Hepatocyte (in vitro differentiated cells): ENCODE data around the gene ALDH1A1. TPM values are rescaled to one million over a fixed set of nuclear protein-coding genes. Genes with fewer than 3 reads are reported as not detected.

ENCODE experiments used
- DNase-seq: peaks from one replicate; pipeline ENCODE4 v3.0.0-alpha.2; 2016; ENCODE audit warnings: low spot score
- H2AFZ ChIP-seq: fragments of 200-600 bp; sonication (generic); 2 replicates; pipeline ENCODE4 v1.6.0; 2016; ENCODE audit warnings: antibody characterized with exemption, mild to moderate bottlenecking
- H3K27ac ChIP-seq: fragments of 200-600 bp; sonication (generic); 2 replicates; pipeline ENCODE4 v1.5.1; 2016; ENCODE audit warnings: mild to moderate bottlenecking
- H3K27me3 ChIP-seq: fragments of 200-600 bp; sonication (generic); 2 replicates; pipeline ENCODE4 v1.6.1; 2016
- H3K36me3 ChIP-seq: fragments of 200-600 bp; sonication (generic); replicated peaks from 2 replicates; pipeline ENCODE4 v1.5.1; 2016; ENCODE audit warnings: low read depth; ENCODE audit not compliant: insufficient read depth
- H3K4me1 ChIP-seq: fragments of 200-600 bp; sonication (generic); 2 replicates; pipeline ENCODE4 v1.5.1; 2016; ENCODE audit warnings: mild to moderate bottlenecking, moderate library complexity; ENCODE audit not compliant: insufficient read depth
- H3K4me2 ChIP-seq: fragments of 200-600 bp; sonication (generic); 2 replicates; pipeline ENCODE4 v1.6.0; 2016
- H3K4me3 ChIP-seq: fragments of 200-600 bp; sonication (generic); 2 replicates; pipeline ENCODE4 v1.5.1; 2016; ENCODE audit warnings: mild to moderate bottlenecking
- H3K79me2 ChIP-seq: fragments of 200-600 bp; sonication (generic); 2 replicates; pipeline ENCODE4 v1.6.0; 2017; ENCODE audit warnings: mild to moderate bottlenecking
- H3K9me2 ChIP-seq: fragments of 200-600 bp; sonication (generic); replicated peaks from 2 replicates; pipeline ENCODE4 v1.6.0; 2017; ENCODE audit warnings: mild to moderate bottlenecking; ENCODE audit not compliant: insufficient read depth
- H3K9me3 ChIP-seq: fragments of 200-600 bp; sonication (generic); 2 replicates; pipeline ENCODE4 v1.5.1; 2016; ENCODE audit warnings: low read depth, mild to moderate bottlenecking
- H4K20me1 ChIP-seq: fragments of 200-600 bp; sonication (generic); 2 replicates; pipeline ENCODE4 v1.6.0; 2016; ENCODE audit warnings: mild to moderate bottlenecking; ENCODE audit not compliant: insufficient read depth, poor library complexity, severe bottlenecking
- CTCF ChIP-seq: fragments of 200-600 bp; sonication (generic); IDR thresholded peaks from 2 replicates; pipeline ENCODE4 v1.5.1; 2016; ENCODE audit warnings: antibody characterized with exemption, mild to moderate bottlenecking; ENCODE audit not compliant: poor library complexity
- EZH2 ChIP-seq: fragments of 200-600 bp; sonication (generic); IDR thresholded peaks from 2 replicates; pipeline ENCODE4 v1.6.1; 2016; ENCODE audit warnings: antibody characterized with exemption, mild to moderate bottlenecking, borderline replicate concordance
- EZH2phosphoT487 ChIP-seq: fragments of 200-600 bp; sonication (generic); IDR thresholded peaks from one replicate; pipeline ENCODE4 v1.6.1; 2018; ENCODE audit warnings: antibody characterized with exemption, mild to moderate bottlenecking, low read depth, moderate library complexity; ENCODE audit not compliant: unreplicated experiment, severe bottlenecking
- WGBS: methylation state at CpG from one replicate; pipeline ENCODE4 v1.1.6; 2016; ENCODE audit warnings: low lambda C conversion rate; ENCODE audit errors: missing lambda C conversion rate; 5-methylcytosine and 5-hydroxymethylcytosine counted together
- polyA plus RNA-seq: library from polyadenylated mRNA; unstranded; fragments of >200 nt; fragmentation: Nextera tagmentation; extraction: Ambion mirVana; gene quantifications from 2 replicates; pipeline ENCODE4 v1.2.1, GENCODE V29; 2016
- total RNA-seq: library from RNA; depleted of rRNA; stranded (reverse); fragments of >200 nt; gene quantifications from 2 replicates; pipeline ENCODE4 v1.2.3, GENCODE V29; 2014

Gene ALDH1A1
- total and polyA plus RNA-seq, 2 experiments from 2014 or later: 243 to 529 TPM

- no peaks in the 10 kb centered on the region for H3K9me2 ChIP-seq
- H2AFZ ChIP-seq: no peak overlapping the region
- no peaks in the 10 kb centered on the region for H3K27me3 ChIP-seq
- H4K20me1 ChIP-seq: no peaks in the 10 kb centered on the region
- peaks cover 24% of the 10 kb centered on the region for H3K79me2 ChIP-seq
- H3K9me3 ChIP-seq: no peaks in the 10 kb centered on the region
- peaks cover 11% of the 10 kb centered on the region for H3K4me1 ChIP-seq
- 84% methylated on average over 2 of the region's 2 CpGs for WGBS
- H3K27ac ChIP-seq: no peak overlapping the region
- TF ChIP-seq CTCF (no peak), EZH2phosphoT487 (no peak), EZH2 (no peak)
- H3K36me3 ChIP-seq: no peaks in the 10 kb centered on the region
- no peak overlapping the region for H3K4me2 ChIP-seq
- H3K4me3 ChIP-seq: no peak overlapping the region
- DNase-seq: no peak
Observed at GRCh38 chr9:72936266-72936665, 16.6 kb downstream of the ALDH1A1 start.

GRCh38 chr9:72935595-72935994, 17.3 kb downstream of the ALDH1A1 start:
- Histone ChIP-seq H3K4me1 (peaks cover 11% of the 10 kb centered on the region), H2AFZ (no peak overlapping the region), H3K36me3 (no peaks in the 10 kb centered on the region), H3K9me2 (no peaks in the 10 kb centered on the region), H4K20me1 (no peaks in the 10 kb centered on the region), H3K9me3 (no peaks in the 10 kb centered on the region), H3K4me2 (no peak overlapping the region), H3K27me3 (no peaks in the 10 kb centered on the region), H3K4me3 (no peak overlapping the region), H3K27ac (no peak overlapping the region), H3K79me2 (peaks cover 23% of the 10 kb centered on the region)
- 87% methylated on average over 4 of the region's 4 CpGs for WGBS
- DNase-seq: no peak
- TF ChIP-seq EZH2phosphoT487 (no peak), CTCF (no peak), EZH2 (no peak)

- 72% methylated on average over 4 of the region's 4 CpGs for WGBS
- no peaks in the 10 kb centered on the region for H3K9me2 ChIP-seq
- no peak overlapping the region for H3K4me3 ChIP-seq
- no peaks in the 10 kb centered on the region for H3K36me3 ChIP-seq
- H2AFZ ChIP-seq: no peak overlapping the region
- no peaks in the 10 kb centered on the region for H4K20me1 ChIP-seq
- H3K79me2 ChIP-seq: peaks cover 15% of the 10 kb centered on the region
- no peaks in the 10 kb centered on the region for H3K9me3 ChIP-seq
- DNase-seq: peak; percentile 24
- no peaks in the 10 kb centered on the region for H3K27me3 ChIP-seq
- H3K27ac ChIP-seq: no peak overlapping the region
- H3K4me2 ChIP-seq: peak overlapping the region; percentile 42
- TF ChIP-seq EZH2phosphoT487 (no peak), CTCF (no peak), EZH2 (no peak)
- H3K4me1 ChIP-seq: peaks cover 11% of the 10 kb centered on the region
Observed at GRCh38 chr9:72933730-72934665, 18.9 kb downstream of the ALDH1A1 start.
